ENCODE data around the gene ABCA7.

Gene ABCA7

DNA sequence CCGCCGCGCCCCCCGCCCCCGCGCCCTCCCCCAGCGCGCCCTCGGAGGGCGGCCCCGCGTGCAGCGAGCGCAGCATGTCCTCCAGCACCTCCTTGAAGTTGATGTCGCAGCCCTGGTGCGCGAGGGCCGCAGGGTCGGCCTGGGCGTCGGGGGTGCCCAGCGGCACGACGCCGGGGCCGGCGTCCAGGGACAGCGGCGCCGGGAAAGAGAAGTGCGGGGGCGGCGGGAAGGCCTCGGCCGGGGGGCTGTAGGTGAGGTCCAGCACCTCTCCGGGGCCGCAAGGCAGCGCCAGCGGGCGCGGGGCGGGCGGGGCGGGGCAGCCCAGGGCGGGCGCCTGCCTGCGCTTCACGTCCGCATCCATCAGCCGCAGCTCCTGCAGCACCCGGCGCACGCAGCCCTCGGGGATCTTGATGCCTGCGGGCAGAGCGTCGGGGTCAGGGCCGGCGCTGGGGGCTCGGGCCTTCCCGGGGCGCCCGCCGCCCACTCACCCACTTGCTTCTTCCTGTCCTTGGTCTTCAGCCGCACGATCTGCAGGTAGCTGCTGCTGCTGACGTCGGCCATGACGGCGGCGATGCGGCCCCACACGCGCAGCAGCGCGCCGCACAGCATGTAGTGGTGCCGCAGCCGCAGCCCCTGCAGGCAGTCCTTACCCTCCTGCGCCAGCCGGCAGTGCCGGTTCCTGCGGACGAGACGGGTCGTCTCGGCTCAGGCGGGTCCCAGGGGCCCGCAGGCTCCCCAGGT, 68.6 kb downstream of the ABCA7 start:
- in situ Hi-C loops (cut with HindIII; ENCODE audit: low sequenced_read_pairs) = no loop called here
- H3K4me3 ChIP-seq (ENCODE audit: low read depth, low read length) = no peak overlapping the region
- TF ChIP-seq, protein P1, sequence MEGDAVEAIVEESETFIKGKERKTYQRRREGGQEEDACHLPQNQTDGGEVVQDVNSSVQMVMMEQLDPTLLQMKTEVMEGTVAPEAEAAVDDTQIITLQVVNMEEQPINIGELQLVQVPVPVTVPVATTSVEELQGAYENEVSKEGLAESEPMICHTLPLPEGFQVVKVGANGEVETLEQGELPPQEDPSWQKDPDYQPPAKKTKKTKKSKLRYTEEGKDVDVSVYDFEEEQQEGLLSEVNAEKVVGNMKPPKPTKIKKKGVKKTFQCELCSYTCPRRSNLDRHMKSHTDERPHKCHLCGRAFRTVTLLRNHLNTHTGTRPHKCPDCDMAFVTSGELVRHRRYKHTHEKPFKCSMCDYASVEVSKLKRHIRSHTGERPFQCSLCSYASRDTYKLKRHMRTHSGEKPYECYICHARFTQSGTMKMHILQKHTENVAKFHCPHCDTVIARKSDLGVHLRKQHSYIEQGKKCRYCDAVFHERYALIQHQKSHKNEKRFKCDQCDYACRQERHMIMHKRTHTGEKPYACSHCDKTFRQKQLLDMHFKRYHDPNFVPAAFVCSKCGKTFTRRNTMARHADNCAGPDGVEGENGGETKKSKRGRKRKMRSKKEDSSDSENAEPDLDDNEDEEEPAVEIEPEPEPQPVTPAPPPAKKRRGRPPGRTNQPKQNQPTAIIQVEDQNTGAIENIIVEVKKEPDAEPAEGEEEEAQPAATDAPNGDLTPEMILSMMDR (IDR thresholded peaks at IDR 0.05; ENCODE audit: low read depth, low read length) = no peak
- DNase-seq (ENCODE audit: low read depth, low spot score) = no peak

DNA sequence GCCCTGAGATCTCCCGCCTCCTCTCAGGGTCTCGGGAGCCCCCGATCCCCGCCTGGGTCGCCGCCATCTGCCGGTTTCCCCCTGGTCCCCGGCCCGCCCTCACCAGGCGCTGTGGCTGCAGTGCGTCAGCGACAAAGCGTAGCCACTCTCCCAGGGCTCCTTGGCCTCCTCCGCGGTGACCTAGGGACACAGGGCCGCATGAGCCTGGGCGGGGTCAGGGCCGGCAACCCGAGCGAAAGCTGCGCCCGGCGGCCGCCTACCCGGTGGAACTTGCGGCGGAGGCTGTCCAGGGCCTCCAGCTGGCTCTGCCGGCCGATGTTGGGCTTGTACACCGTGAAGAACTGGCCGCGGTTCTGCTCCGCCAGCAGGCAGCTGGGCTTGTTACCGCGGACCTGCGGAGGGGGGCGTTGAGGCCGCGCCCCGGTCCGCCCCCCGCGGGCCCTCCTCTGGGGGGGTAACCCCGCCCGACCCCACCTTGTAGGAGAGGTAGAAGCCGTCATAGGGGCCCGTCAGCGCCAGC, 69.2 kb downstream of the ABCA7 start:
- TF ChIP-seq, protein P1 (IDR thresholded peaks at IDR 0.05; ENCODE audit: low read depth, low read length) = no peak
- no peak for DNase-seq (ENCODE audit: low read depth, low spot score)
- no peak overlapping the region for H3K4me3 ChIP-seq (ENCODE audit: low read depth, low read length)
- in situ Hi-C loops (cut with HindIII; ENCODE audit: low sequenced_read_pairs) = no loop called here

DNA sequence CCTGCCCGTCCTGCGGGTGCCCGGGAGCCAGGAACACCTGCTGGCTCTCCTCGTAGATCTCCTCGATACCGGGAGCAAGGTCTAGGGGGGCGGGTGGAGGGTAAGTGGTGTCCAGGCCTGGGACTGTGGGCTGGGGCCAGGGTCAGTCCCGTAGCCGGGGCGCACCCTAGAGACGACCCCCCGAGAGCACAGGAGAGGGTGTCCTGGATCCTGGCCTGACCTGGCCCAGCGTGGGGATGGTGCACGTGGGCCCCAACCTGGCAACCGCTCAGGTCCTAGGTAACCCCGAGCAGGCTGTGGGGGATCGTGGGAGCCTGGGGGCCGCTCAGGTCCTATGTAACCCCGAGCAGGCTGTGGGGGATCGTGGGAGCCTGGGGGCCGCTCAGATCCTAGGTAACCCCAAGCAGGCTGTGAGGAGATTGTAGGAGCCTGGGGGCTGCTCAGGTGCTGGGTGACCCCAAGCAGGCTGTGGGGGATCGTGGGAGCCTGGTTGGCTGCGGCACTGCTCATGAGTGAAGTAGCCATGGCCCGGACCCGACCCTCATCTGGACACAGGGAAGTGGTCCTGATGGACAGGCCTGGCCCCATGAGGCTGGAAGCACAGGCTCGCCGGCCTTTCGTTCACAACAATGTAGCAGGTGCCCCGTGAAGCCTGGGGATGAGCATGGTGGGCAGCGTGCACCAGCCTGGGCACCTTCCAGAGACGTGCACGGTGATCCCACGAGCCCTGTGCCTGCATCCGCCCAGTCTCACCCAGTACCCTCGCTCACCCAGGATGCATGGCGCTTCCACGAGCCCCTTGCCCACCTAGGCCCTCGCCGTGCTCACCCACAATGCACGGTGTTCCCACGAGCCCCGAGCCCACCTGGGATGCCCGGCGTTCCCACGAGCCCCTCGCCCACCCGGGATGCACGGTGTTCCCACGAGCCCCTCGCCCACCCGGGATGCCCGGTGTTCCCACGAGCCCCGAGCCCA, 70.1 kb downstream of the ABCA7 start:
- in situ Hi-C loops (cut with HindIII; ENCODE audit: low sequenced_read_pairs) = no loop called here
- TF ChIP-seq, protein P1 (IDR thresholded peaks at IDR 0.05; ENCODE audit: low read depth, low read length) = no peak
- no peak overlapping the region for H3K4me3 ChIP-seq (ENCODE audit: low read depth, low read length)
- no peak for DNase-seq (ENCODE audit: low read depth, low spot score)

DNA sequence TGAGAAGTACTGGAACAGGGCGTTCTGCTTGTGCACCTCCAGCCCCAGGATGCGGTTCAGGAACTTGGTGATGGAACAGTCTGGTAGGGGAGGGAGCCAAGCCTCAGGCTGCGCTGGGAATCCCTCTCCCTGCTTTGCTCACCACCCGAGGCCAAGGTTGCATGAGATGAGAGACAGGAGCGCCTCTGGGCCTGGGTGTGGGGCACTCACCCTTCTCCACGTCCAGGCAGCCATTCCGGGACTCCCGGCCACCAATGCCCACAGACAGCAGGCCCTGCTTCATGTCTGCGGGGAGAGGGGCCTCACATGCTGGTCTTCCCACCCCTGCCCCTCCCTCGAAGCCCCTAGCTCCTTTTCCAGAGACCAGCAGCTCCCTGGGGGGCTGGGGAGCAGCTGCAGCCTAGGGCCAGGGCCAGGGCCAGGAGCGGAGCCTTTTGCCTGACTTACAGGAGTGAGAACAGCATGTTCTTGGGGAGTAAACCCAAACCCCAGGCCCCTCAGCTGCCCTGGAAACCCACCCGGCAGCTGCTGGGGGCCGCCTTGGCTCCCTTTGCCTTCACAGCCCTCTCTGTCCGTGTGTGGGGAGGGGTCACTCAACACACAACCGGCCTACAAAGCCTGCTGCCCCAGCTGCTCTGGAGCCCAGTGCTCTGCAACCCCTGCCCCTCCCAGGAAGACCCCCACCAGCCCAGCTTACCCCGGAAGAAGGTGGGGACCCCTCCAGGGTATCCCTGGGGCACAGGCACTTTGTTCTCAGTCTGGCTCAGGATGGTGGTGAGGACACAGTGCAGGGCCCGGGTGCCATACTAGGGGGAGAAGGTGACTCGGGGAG, 71.1 kb downstream of the ABCA7 start:
- DNase-seq (ENCODE audit: low read depth, low spot score) = no peak
- in situ Hi-C loops (cut with HindIII; ENCODE audit: low sequenced_read_pairs) = no loop called here
- TF ChIP-seq, protein P1 (IDR thresholded peaks at IDR 0.05; ENCODE audit: low read depth, low read length) = no peak
- H3K4me3 ChIP-seq (ENCODE audit: low read depth, low read length) = no peak overlapping the region

DNA sequence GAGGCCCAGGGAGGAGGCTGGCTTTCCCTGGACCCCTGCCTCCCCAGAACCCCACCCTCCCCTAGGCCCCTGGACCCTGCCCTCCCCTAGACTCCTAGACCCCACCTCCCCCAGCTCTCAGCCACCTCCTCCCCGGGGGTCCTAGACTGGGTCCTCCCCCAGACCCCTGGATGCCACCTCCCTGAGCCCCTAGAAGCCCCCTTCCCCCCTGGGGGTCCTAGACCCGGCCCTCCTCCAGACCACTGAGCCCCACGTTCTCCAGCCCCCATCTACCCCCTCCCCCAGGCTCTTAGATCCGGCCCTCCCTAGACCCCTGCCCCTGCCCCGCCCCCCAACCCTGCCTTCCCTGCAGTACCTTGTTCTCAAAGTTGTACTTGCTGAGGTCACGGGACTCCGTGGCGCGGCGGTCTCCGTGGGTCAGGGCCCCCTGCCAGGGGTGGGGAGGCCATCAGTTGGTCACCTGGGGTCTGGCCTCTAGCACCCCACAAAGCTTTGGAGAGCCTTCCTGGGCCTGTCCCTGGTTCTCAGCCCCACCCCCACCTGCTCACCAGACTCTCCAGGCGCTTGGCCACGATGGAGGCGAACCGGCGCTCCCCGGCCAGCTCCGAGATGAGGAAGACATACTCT, 71.8 kb downstream of the ABCA7 start:
- no peak for DNase-seq (ENCODE audit: low read depth, low spot score)
- in situ Hi-C loops (cut with HindIII; ENCODE audit: low sequenced_read_pairs) = no loop called here
- TF ChIP-seq, protein P1 (IDR thresholded peaks at IDR 0.05; ENCODE audit: low read depth, low read length) = no peak
- H3K4me3 ChIP-seq (ENCODE audit: low read depth, low read length) = no peak overlapping the region

Data from astrocyte of the spinal cord (primary cell).